A549 (cell line): ENCODE data around the gene NKX2-1. TPM values are rescaled to one million over a fixed set of nuclear protein-coding genes. Genes with fewer than 3 reads are reported as not detected.

Experiments used
- ATAC-seq, 2 experiments: fragments of 200-7000 bp in 1 of 2; fragments of >200 bp in 1 of 2; cut with Nextera tagmentation in 1 of 2; cut with Tn5 transposase in 1 of 2; 3 replicates each; pipeline versions ENCODE4 v1.8.0 to v1.9.1; 2018 to 2020; ENCODE audit warnings: mild to moderate bottlenecking in 1 of 2, moderate library complexity in 1 of 2
- CTCF ChIA-PET: fragments of 300-600 bp; sonication (Branson Sonifier 250); formaldehyde crosslinking; extraction: SDS; loops from one replicate; lab custom pipeline; 2021; ENCODE audit warnings: antibody characterized with exemption, inconsistent platforms; lab: Yijun Ruan, JAX
- POLR2A ChIA-PET: fragments of 350-600 bp; formaldehyde crosslinking; extraction: SDS; loops from one replicate; lab custom pipeline; 2021; ENCODE audit warnings: antibody characterized with exemption, inconsistent platforms; lab: Yijun Ruan, JAX
- DNase-seq, 2 experiments: peaks; one replicate each; pipeline versions ENCODE4 v3.0.0 to v3.0.0-alpha.2; 2011 to 2016; ENCODE audit warnings: low read depth in 1 of 2, low spot score in 1 of 2
- FAIRE-seq: peaks from 2 replicates; lab custom pipeline; 2011; peaks lifted over from hg19 to GRCh38; lab: Jason Lieb, UNC
- H3K27ac ChIP-seq, 2 experiments: fragments of >200 bp; sonication (Bioruptor Twin); formaldehyde crosslinking; 3 replicates each; pipeline ENCODE4 v1.5.1; 2016 to 2017
- H3K4me1 ChIP-seq: fragments of >200 bp; sonication (Bioruptor Twin); formaldehyde crosslinking; 3 replicates; pipeline ENCODE4 v1.6.1; 2016
- H3K4me2 ChIP-seq: fragments of >200 bp; sonication (Bioruptor Twin); formaldehyde crosslinking; 3 replicates; pipeline ENCODE4 v1.6.1; 2016
- H3K4me3 ChIP-seq: fragments of >200 bp; sonication (Bioruptor Twin); formaldehyde crosslinking; 3 replicates; pipeline ENCODE4 v1.5.1; 2016
- H3K9me3 ChIP-seq: fragments of >200 bp; sonication (Bioruptor Twin); formaldehyde crosslinking; 3 replicates; pipeline ENCODE4 v1.6.1; 2016
- BHLHE40 ChIP-seq: IDR thresholded peaks from 2 replicates; pipeline ENCODE4 v1.6.1; 2012; ENCODE audit warnings: low read depth, low read length, inconsistent platforms
- CBX2 ChIP-seq: fragments of 200-600 bp; sonication (generic); IDR thresholded peaks from 2 replicates; pipeline ENCODE4 v1.6.1; 2016; ENCODE audit warnings: low read depth, mild to moderate bottlenecking, borderline replicate concordance
- CBX8 ChIP-seq: fragments of 200-600 bp; sonication (generic); IDR thresholded peaks from 2 replicates; pipeline ENCODE4 v1.6.1; 2016
- CEBPB ChIP-seq, 2 experiments: fragments of >200 bp in 1 of 2; sonication (Bioruptor Twin) in 1 of 2; formaldehyde crosslinking in 1 of 2; IDR thresholded peaks; 2 replicates each; pipeline ENCODE4 v1.6.1; 2012 to 2016
- CHD2 ChIP-seq: fragments of 150-350 bp; IDR thresholded peaks from 2 replicates; pipeline ENCODE4 v1.6.1; 2014; ENCODE audit warnings: low read length; ENCODE audit not compliant: partially characterized antibody
- CTCF ChIP-seq: fragments of >200 bp; sonication (Bioruptor Twin); formaldehyde crosslinking; IDR thresholded peaks from 3 replicates; pipeline ENCODE4 v1.5.1; 2016
- EHF ChIP-seq: fragments of 250-450 bp; sonication (Bioruptor Pico); IDR thresholded peaks from 2 replicates; pipeline ENCODE4 v1.5.0; 2020; ENCODE audit warnings: mild to moderate bottlenecking
- EP300 ChIP-seq, 2 experiments: fragments of >200 bp; sonication (Bioruptor Twin); formaldehyde crosslinking; IDR thresholded peaks; 2 replicates in 1 of 2; 3 replicates in 1 of 2; pipeline ENCODE4 v1.6.1; 2016 to 2017
- ESRRA ChIP-seq: fragments of 150-350 bp; IDR thresholded peaks from 2 replicates; pipeline ENCODE4 v1.6.1; 2014; ENCODE audit warnings: mild to moderate bottlenecking, low read length, borderline replicate concordance
- HES2 ChIP-seq: fragments of >200 bp; sonication (Bioruptor Twin); formaldehyde crosslinking; IDR thresholded peaks from 2 replicates; pipeline ENCODE4 v1.6.1; 2016
- HOXA7 ChIP-seq: fragments of 250-450 bp; sonication (Bioruptor Pico); IDR thresholded peaks from 2 replicates; pipeline ENCODE4 v1.5.0; 2020; ENCODE audit warnings: mild to moderate bottlenecking, moderate library complexity
- HOXB13 ChIP-seq: fragments of 250-450 bp; sonication (Bioruptor Pico); IDR thresholded peaks from 2 replicates; pipeline ENCODE4 v1.5.0; 2020; ENCODE audit warnings: low read depth, mild to moderate bottlenecking, moderate library complexity
- HOXB5 ChIP-seq: fragments of 250-450 bp; sonication (Bioruptor Pico); IDR thresholded peaks from 2 replicates; pipeline ENCODE4 v1.5.0; 2020; ENCODE audit warnings: mild to moderate bottlenecking, moderate library complexity
- JUN ChIP-seq, 2 experiments: fragments of >200 bp; sonication (Bioruptor Twin); formaldehyde crosslinking; IDR thresholded peaks; 2 replicates in 1 of 2; 3 replicates in 1 of 2; pipeline ENCODE4 v1.6.1; 2016 to 2017
- MAX ChIP-seq: IDR thresholded peaks from 2 replicates; pipeline ENCODE4 v1.6.1; 2012
- POLR2A ChIP-seq: IDR thresholded peaks from 2 replicates; pipeline ENCODE4 v1.6.1; 2012; ENCODE audit warnings: mild to moderate bottlenecking, low read length
- POLR2AphosphoS2 ChIP-seq: conservative IDR thresholded peaks from 2 replicates; pipeline ENCODE4 v1.6.1; 2012; ENCODE audit warnings: low read length, improper control_type of control experiment, inconsistent platforms
- RARB ChIP-seq: fragments of 250-450 bp; sonication (Bioruptor Pico); IDR thresholded peaks from 2 replicates; pipeline ENCODE4 v1.8.0; 2021; ENCODE audit warnings: mild to moderate bottlenecking, moderate library complexity
- TFCP2L1 ChIP-seq: fragments of 250-450 bp; sonication (Bioruptor Pico); IDR thresholded peaks from 2 replicates; pipeline ENCODE4 v1.5.0; 2021; ENCODE audit warnings: mild to moderate bottlenecking
- USF2 ChIP-seq: fragments of 450-650 bp; IDR thresholded peaks from 2 replicates; pipeline ENCODE4 v1.6.1; 2014; ENCODE audit warnings: antibody characterized with exemption
- ZC3H11A ChIP-seq: fragments of 450-650 bp; IDR thresholded peaks from 2 replicates; pipeline ENCODE4 v1.6.1; 2014; ENCODE audit warnings: antibody characterized with exemption, mild to moderate bottlenecking
- ZNF302 ChIP-seq: fragments of 250-450 bp; sonication (Bioruptor Pico); IDR thresholded peaks from 2 replicates; pipeline ENCODE4 v1.9.0; 2021; ENCODE audit warnings: inconsistent platforms, mild to moderate bottlenecking, moderate library complexity
- WGBS: methylation state at CpG from one replicate; pipeline ENCODE4 v1.1.6; 2017; ENCODE audit errors: missing lambda C conversion rate; 5-methylcytosine and 5-hydroxymethylcytosine counted together
- polyA plus RNA-seq, 4 experiments: library from polyadenylated mRNA; depleted of rRNA in 3 of 4; stranded (reverse); fragments of >200 nt; fragmentation: RNase III in 1 of 4; extraction: RNeasy Plus Mini Kit Qiagen cat#74134 plus additional on column Dnase treatment in 1 of 4; gene quantifications; 2 replicates in 3 of 4; 3 replicates in 1 of 4; pipeline ENCODE4 v1.2.3, GENCODE V29; 2011 to 2017
- TF ChIP-seq, protein P1 (sequence below): fragments of 200-600 bp; sonication (generic); IDR thresholded peaks from 2 replicates; pipeline ENCODE4 v1.6.1; 2016; ENCODE audit warnings: antibody characterized with exemption, mild to moderate bottlenecking, moderate library complexity
- TF ChIP-seq, protein P2 (sequence below): fragments of 250-450 bp; sonication (Bioruptor Pico); IDR thresholded peaks from 2 replicates; pipeline ENCODE4 v1.5.0; 2020; ENCODE audit warnings: low read depth, mild to moderate bottlenecking, moderate library complexity

The NKX2-1 gene
- polyA plus RNA-seq, 2 of the 4 experiments (the other 2 are of a cell fraction), result not detected

GRCh38 chr14:36510078-36510799, 9.8 kb downstream of the NKX2-1 start:
- Histone ChIP-seq H3K27ac (no peak overlapping the region), H3K9me3 (peaks cover 12% of the 10 kb centered on the region; the same call in 2 of the 3 replicates), H3K4me3 (no peak overlapping the region), H3K4me1 (no peaks in the 10 kb centered on the region), H3K4me2 (no peak overlapping the region)
- ATAC-seq, result no peak
- CTCF ChIA-PET, result interaction anchor here (1.5 to 4.0 kb wide), 3 partner anchors 11 to 43 kb away, joined by 5 to 22 read pairs (median 8); no protein-coding TSS in a partner anchor
- POLR2A ChIA-PET, result no interaction called here
- FAIRE-seq, result no peak
- no peak for TF ChIP-seq CHD2
- TF ChIP-seq ESRRA, result no peak
- no peak for TF ChIP-seq ZNF302 (CRISPR knock-in tag)
- no peak for TF ChIP-seq CBX8
- no peak for TF ChIP-seq ZC3H11A
- no peak for TF ChIP-seq JUN (IDR thresholded peaks at IDR 0.05)
- TF ChIP-seq CTCF, result no peak
- no peak for TF ChIP-seq USF2
- TF ChIP-seq BHLHE40, result no peak
- TF ChIP-seq EP300 (IDR thresholded peaks at IDR 0.05), result no peak
- DNase-seq, result no peak
- 15% methylated on average over 19 of the region's 20 CpGs for WGBS

DNA sequence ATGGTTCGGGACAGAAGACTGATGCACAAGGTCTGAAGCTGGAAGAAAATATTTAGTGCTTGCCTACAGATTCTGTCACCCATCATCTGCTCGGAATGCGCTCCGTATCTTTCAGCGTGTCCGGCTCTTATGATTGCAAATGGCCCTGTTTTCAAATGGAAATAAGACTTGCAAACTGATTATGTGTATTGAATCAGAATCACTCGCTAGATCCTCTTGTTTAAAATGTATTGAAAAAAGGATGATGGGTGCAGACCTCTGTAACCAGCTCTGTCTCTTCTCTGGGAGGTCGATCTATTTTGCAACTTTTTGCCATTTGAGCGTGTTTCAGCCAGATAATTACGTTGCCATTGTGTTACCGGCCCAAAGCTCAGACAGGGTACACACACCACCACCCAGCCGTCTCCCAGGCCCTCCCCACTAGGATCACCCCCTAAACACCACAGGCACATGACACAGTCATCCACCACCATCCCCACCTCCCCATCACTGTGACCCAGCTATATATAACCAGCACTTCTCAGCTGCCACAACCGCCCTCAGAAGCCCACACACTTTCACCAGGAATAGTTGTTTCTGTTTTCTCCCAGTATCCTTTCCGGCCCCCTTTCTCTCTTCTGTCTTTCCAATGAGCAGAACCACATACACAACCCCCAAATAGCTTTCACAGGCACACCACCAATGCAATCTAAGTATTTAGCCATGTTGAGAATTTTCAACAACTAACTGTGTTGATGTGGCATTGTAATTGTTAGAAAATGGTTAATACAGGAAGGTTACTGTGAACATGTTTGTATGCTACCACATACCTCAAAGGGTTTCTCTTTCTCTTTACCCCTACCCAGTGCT, 10.7 kb downstream of the NKX2-1 start:
- no peak for FAIRE-seq

More for the DNA sequence above, 10.7 kb downstream of the NKX2-1 start:
- ChIA-PET CTCF (interaction anchor here (0.7 to 4.0 kb wide), 5 partner anchors 14 to 439 kb away, joined by 3 to 22 read pairs (median 3); no protein-coding TSS in a partner anchor), POLR2A (no interaction called here)
- TF ChIP-seq ZNF302 (CRISPR knock-in tag) (no peak), CBX2 (no peak), HES2 (no peak), USF2 (no peak), EHF (CRISPR knock-in tag) (no peak), HOXB13 (no peak), RARB (CRISPR knock-in tag) (no peak), POLR2AphosphoS2 (no peak), HOXA7 (CRISPR knock-in tag) (no peak), CHD2 (no peak), CEBPB (IDR thresholded peaks at IDR 0.05) (no peak), TFCP2L1 (CRISPR knock-in tag) (no peak), MAX (no peak), HOXB5 (CRISPR knock-in tag) (no peak), POLR2A (no peak)
- TF ChIP-seq, protein P1, sequence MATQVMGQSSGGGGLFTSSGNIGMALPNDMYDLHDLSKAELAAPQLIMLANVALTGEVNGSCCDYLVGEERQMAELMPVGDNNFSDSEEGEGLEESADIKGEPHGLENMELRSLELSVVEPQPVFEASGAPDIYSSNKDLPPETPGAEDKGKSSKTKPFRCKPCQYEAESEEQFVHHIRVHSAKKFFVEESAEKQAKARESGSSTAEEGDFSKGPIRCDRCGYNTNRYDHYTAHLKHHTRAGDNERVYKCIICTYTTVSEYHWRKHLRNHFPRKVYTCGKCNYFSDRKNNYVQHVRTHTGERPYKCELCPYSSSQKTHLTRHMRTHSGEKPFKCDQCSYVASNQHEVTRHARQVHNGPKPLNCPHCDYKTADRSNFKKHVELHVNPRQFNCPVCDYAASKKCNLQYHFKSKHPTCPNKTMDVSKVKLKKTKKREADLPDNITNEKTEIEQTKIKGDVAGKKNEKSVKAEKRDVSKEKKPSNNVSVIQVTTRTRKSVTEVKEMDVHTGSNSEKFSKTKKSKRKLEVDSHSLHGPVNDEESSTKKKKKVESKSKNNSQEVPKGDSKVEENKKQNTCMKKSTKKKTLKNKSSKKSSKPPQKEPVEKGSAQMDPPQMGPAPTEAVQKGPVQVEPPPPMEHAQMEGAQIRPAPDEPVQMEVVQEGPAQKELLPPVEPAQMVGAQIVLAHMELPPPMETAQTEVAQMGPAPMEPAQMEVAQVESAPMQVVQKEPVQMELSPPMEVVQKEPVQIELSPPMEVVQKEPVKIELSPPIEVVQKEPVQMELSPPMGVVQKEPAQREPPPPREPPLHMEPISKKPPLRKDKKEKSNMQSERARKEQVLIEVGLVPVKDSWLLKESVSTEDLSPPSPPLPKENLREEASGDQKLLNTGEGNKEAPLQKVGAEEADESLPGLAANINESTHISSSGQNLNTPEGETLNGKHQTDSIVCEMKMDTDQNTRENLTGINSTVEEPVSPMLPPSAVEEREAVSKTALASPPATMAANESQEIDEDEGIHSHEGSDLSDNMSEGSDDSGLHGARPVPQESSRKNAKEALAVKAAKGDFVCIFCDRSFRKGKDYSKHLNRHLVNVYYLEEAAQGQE, result no peak
- TF ChIP-seq, protein P2, sequence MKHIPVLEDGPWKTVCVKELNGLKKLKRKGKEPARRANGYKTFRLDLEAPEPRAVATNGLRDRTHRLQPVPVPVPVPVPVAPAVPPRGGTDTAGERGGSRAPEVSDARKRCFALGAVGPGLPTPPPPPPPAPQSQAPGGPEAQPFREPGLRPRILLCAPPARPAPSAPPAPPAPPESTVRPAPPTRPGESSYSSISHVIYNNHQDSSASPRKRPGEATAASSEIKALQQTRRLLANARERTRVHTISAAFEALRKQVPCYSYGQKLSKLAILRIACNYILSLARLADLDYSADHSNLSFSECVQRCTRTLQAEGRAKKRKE (CRISPR knock-in tag), result no peak
- WGBS, result 48% methylated on average over 14 of the region's 14 CpGs
- H3K4me1 ChIP-seq, result no peaks in the 10 kb centered on the region
- H3K9me3 ChIP-seq, result peaks cover 12% of the 10 kb centered on the region; the same call in 2 of the 3 replicates
- ATAC-seq, result no peak
- no peak for DNase-seq
- H3K4me2 ChIP-seq, result no peak overlapping the region
- no peak overlapping the region for H3K4me3 ChIP-seq
- no peak overlapping the region for H3K27ac ChIP-seq
